HCT116 (cell line): ENCODE measurements around the gene ETV5. TPM values are rescaled to one million over a fixed set of nuclear protein-coding genes. Genes with fewer than 3 reads are reported as not detected.

Source experiments
- ATAC-seq: fragments of 200-7000 bp; cut with Tn5 transposase; 2 replicates; pipeline ENCODE4 v1.9.1; 2020; ENCODE audit warnings: mild to moderate bottlenecking, moderate library complexity
- BruUV-seq: library from RNA; stranded (reverse); fragments of 400-500 nt; replicated peaks from 2 replicates; lab custom pipeline; 2021; lab: Mats Ljungman, UMichigan
- CTCF ChIA-PET: fragments of 300-600 bp; sonication (Branson Sonifier 250); formaldehyde crosslinking; loops from one replicate; lab custom pipeline; 2021; ENCODE audit warnings: antibody characterized with exemption; lab: Charles Lee
- POLR2A ChIA-PET: fragments of 300-600, 350-600 bp; sonication (Branson Sonifier 250); formaldehyde crosslinking; loops from one replicate; lab custom pipeline; 2021; ENCODE audit warnings: antibody characterized with exemption; lab: Charles Lee
- RAD21 ChIA-PET, 2 experiments: fragments of 300-600 bp; sonication (Branson Sonifier 250); formaldehyde crosslinking; loops; one replicate each; lab custom pipeline; 2023; ENCODE audit warnings: low total read pairs in 2 of 2; ENCODE audit not compliant: uncharacterized antibody in 2 of 2, unreplicated experiment in 2 of 2, low non-redundant PET in 1 of 2; lab: Charles Lee
- DNase-seq: peaks from one replicate; pipeline ENCODE4 v3.0.0-alpha.2; 2010; ENCODE audit warnings: low read depth, low spot score
- H2AFZ ChIP-seq: fragments of 200-600 bp; shearing (Covaris generic), sonication (generic); 2 replicates; pipeline ENCODE4 v1.6.1; 2017; ENCODE audit warnings: low read depth, mixed run types, mixed read lengths, antibody characterized with exemption, low read length; ENCODE audit not compliant: poor library complexity, severe bottlenecking
- H3K27ac ChIP-seq: 2 replicates; pipeline ENCODE4 v1.5.1; 2012; ENCODE audit warnings: low read depth, low read length
- H3K27me3 ChIP-seq: fragments of 200-600 bp; sonication (generic); 2 replicates; pipeline ENCODE4 v1.6.1; 2016; ENCODE audit warnings: mixed run types, low read length, mixed read lengths; ENCODE audit not compliant: insufficient read depth
- H3K36me3 ChIP-seq, 2 experiments: fragments of 200-500 bp in 1 of 2; fragments of 200-600 bp in 1 of 2; sonication (Bioruptor generic) in 1 of 2; sonication (generic) in 1 of 2; 2 replicates each; pipeline versions ENCODE4 v1.5.1 to v1.6.1; 2014 to 2016; ENCODE audit warnings: low read length in 2 of 2, inconsistent platforms in 1 of 2, mixed read lengths in 1 of 2, mixed run types in 1 of 2; ENCODE audit not compliant: insufficient read depth in 2 of 2, control insufficient read depth in 1 of 2
- H3K4me1 ChIP-seq, 2 experiments: fragments of 200-600 bp in 1 of 2; sonication (generic) in 1 of 2; 2 replicates each; pipeline versions ENCODE4 v1.5.1 to v1.6.1; 2012 to 2017; ENCODE audit warnings: low read length in 2 of 2, inconsistent platforms in 1 of 2, mild to moderate bottlenecking in 1 of 2, mixed read lengths in 1 of 2, mixed run types in 1 of 2, moderate library complexity in 1 of 2; ENCODE audit not compliant: insufficient read depth in 2 of 2, control insufficient read depth in 1 of 2
- H3K4me2 ChIP-seq: fragments of 200-600 bp; sonication (generic); 2 replicates; pipeline ENCODE4 v1.6.1; 2017; ENCODE audit warnings: mixed run types, low read length, mixed read lengths
- H3K4me3 ChIP-seq, 2 experiments: fragments of 200-600 bp in 1 of 2; sonication (generic) in 1 of 2; replicated peaks in 1 of 2; 2 replicates each; pipeline ENCODE4 v1.5.1; 2011 to 2016; ENCODE audit warnings: low read length in 2 of 2, control low read depth in 1 of 2, low read depth in 1 of 2, mild to moderate bottlenecking in 1 of 2, mixed read lengths in 1 of 2, mixed run types in 1 of 2
- H3K79me2 ChIP-seq: fragments of 200-600 bp; sonication (generic); 2 replicates; pipeline ENCODE4 v1.6.1; 2017; ENCODE audit warnings: mild to moderate bottlenecking, mixed run types, low read length, moderate library complexity, mixed read lengths; ENCODE audit not compliant: insufficient read depth
- H3K9ac ChIP-seq: fragments of 200-600 bp; sonication (generic); 2 replicates; pipeline ENCODE4 v1.6.1; 2016; ENCODE audit warnings: low read length, mixed read lengths
- H3K9me2 ChIP-seq: fragments of 200-600 bp; sonication (generic), shearing (Covaris generic); 2 replicates; pipeline ENCODE4 v1.6.1; 2017; ENCODE audit warnings: mixed run types, mild to moderate bottlenecking, moderate library complexity; ENCODE audit not compliant: insufficient read depth
- H3K9me3 ChIP-seq, 2 experiments: fragments of 200-500 bp in 1 of 2; fragments of 200-600 bp in 1 of 2; sonication (Bioruptor generic) in 1 of 2; sonication (generic) in 1 of 2; 2 replicates each; pipeline ENCODE4 v1.6.1; 2014 to 2017; ENCODE audit warnings: low read length in 2 of 2, mixed read lengths in 2 of 2, inconsistent platforms in 1 of 2, low read depth in 1 of 2, mild to moderate bottlenecking in 1 of 2, mixed run types in 1 of 2, moderate library complexity in 1 of 2; ENCODE audit not compliant: control insufficient read depth in 1 of 2, insufficient read depth in 1 of 2
- H4K20me1 ChIP-seq: fragments of 200-600 bp; sonication (generic), shearing (Covaris generic); 2 replicates; pipeline ENCODE4 v1.6.1; 2017; ENCODE audit warnings: mixed run types, mild to moderate bottlenecking, moderate library complexity; ENCODE audit not compliant: insufficient read depth
- CBX3 ChIP-seq: IDR thresholded peaks from 2 replicates; pipeline ENCODE4 v1.6.1; 2012; ENCODE audit warnings: low read depth
- CEBPB ChIP-seq: IDR thresholded peaks from 2 replicates; pipeline ENCODE4 v1.6.1; 2012; ENCODE audit warnings: low read depth
- EGR1 ChIP-seq: IDR thresholded peaks from 2 replicates; pipeline ENCODE4 v1.6.1; 2012; ENCODE audit warnings: low read depth
- ELF1 ChIP-seq: IDR thresholded peaks from 2 replicates; pipeline ENCODE4 v1.6.1; 2012; ENCODE audit warnings: low read depth, borderline replicate concordance
- FOSL1 ChIP-seq: IDR thresholded peaks from 2 replicates; pipeline ENCODE4 v1.6.1; 2012; ENCODE audit warnings: low read depth
- MAX ChIP-seq: IDR thresholded peaks from 2 replicates; pipeline ENCODE4 v1.6.1; 2012
- SP1 ChIP-seq: IDR thresholded peaks from 2 replicates; pipeline ENCODE4 v1.6.1; 2012; ENCODE audit warnings: low read depth
- SRF ChIP-seq: IDR thresholded peaks from 2 replicates; pipeline ENCODE4 v1.6.1; 2012; ENCODE audit warnings: low read depth
- YY1 ChIP-seq: IDR thresholded peaks from 2 replicates; pipeline ENCODE4 v1.6.1; 2011; ENCODE audit warnings: low read length, low read depth, moderate library complexity, mild to moderate bottlenecking; ENCODE audit not compliant: insufficient replicate concordance; ENCODE audit errors: extremely low read depth
- ZBTB33 ChIP-seq: IDR thresholded peaks from 2 replicates; pipeline ENCODE4 v1.6.1; 2011; ENCODE audit warnings: mild to moderate bottlenecking, low read length, moderate library complexity; ENCODE audit not compliant: insufficient replicate concordance; ENCODE audit errors: extremely low read depth
- ZFX ChIP-seq: fragments of 450-650 bp; IDR thresholded peaks from 2 replicates; pipeline ENCODE4 v1.6.1; 2017
- ZNF274 ChIP-seq: fragments of 200-500 bp; sonication (Bioruptor generic); IDR thresholded peaks from 2 replicates; pipeline ENCODE4 v1.6.1; 2014; ENCODE audit warnings: mild to moderate bottlenecking, low read depth, low read length, inconsistent platforms
- intact Hi-C: fragments of 100-400 bp; cut with micrococcal nuclease; formaldehyde crosslinking; loops from 2 replicates; pipeline ENCODE4 v1.10.0; 2022
- total RNA-seq: library from RNA; stranded (reverse); gene quantifications from one replicate; pipeline ENCODE4 v1.2.1, GENCODE V29; 2021; ENCODE audit not compliant: unreplicated experiment
- TF ChIP-seq, protein P1 (sequence below): IDR thresholded peaks from 2 replicates; pipeline ENCODE4 v1.6.1; 2012; ENCODE audit warnings: low read depth
- TF ChIP-seq, protein P2 (sequence below): IDR thresholded peaks from 2 replicates; pipeline ENCODE4 v1.6.1; 2012

Gene ETV5
- total RNA-seq, 1 experiment from 2014 or later, result 89.7 TPM

- ChIA-PET RAD21 (no interaction called here), POLR2A (no interaction called here), CTCF (no interaction called here)
- Histone ChIP-seq H4K20me1 (no peaks in the 10 kb centered on the region), H3K27me3 (no peaks in the 10 kb centered on the region), H3K4me2 (no peak overlapping the region), H3K9me2 (no peaks in the 10 kb centered on the region), H3K4me1 (no peaks in the 10 kb centered on the region), H3K9me3 (no peaks in the 10 kb centered on the region), H3K9ac (no peak overlapping the region), H3K36me3 (peaks cover 13 to 21% of the 10 kb centered on the region in 2 experiments; a peak in 3 of 4 replicates), H3K4me3 (no peak overlapping the region), H3K79me2 (no peaks in the 10 kb centered on the region), H3K27ac (no peak overlapping the region), H2AFZ (no peak overlapping the region)
- BruUV-seq, result no TSS peak
- intact Hi-C loops, result no loop called here
- no peak for ATAC-seq
- TF ChIP-seq, protein P1, sequence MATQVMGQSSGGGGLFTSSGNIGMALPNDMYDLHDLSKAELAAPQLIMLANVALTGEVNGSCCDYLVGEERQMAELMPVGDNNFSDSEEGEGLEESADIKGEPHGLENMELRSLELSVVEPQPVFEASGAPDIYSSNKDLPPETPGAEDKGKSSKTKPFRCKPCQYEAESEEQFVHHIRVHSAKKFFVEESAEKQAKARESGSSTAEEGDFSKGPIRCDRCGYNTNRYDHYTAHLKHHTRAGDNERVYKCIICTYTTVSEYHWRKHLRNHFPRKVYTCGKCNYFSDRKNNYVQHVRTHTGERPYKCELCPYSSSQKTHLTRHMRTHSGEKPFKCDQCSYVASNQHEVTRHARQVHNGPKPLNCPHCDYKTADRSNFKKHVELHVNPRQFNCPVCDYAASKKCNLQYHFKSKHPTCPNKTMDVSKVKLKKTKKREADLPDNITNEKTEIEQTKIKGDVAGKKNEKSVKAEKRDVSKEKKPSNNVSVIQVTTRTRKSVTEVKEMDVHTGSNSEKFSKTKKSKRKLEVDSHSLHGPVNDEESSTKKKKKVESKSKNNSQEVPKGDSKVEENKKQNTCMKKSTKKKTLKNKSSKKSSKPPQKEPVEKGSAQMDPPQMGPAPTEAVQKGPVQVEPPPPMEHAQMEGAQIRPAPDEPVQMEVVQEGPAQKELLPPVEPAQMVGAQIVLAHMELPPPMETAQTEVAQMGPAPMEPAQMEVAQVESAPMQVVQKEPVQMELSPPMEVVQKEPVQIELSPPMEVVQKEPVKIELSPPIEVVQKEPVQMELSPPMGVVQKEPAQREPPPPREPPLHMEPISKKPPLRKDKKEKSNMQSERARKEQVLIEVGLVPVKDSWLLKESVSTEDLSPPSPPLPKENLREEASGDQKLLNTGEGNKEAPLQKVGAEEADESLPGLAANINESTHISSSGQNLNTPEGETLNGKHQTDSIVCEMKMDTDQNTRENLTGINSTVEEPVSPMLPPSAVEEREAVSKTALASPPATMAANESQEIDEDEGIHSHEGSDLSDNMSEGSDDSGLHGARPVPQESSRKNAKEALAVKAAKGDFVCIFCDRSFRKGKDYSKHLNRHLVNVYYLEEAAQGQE, result no peak
- TF ChIP-seq SP1 (no peak), YY1 (no peak), ZBTB33 (no peak), FOSL1 (no peak), ZNF274 (no peak), SRF (no peak), MAX (no peak), ZFX (no peak), CEBPB (no peak), CBX3 (no peak), EGR1 (no peak), ELF1 (no peak)
- TF ChIP-seq, protein P2, sequence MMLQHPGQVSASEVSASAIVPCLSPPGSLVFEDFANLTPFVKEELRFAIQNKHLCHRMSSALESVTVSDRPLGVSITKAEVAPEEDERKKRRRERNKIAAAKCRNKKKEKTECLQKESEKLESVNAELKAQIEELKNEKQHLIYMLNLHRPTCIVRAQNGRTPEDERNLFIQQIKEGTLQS, result no peak
- DNase-seq, result no peak
Observed at GRCh38 chr3:186067360-186068242, 41.3 kb downstream of the ETV5 start.
